HepG2 (cell line): ENCODE measurements around the gene FAM222A. TPM values are rescaled to one million over a fixed set of nuclear protein-coding genes. Genes with fewer than 3 reads are reported as not detected.

Source experiments
- EP300 ChIP-seq, 3 experiments: sonication (generic) in 1 of 3; formaldehyde crosslinking in 1 of 3; IDR thresholded peaks; 2 replicates each; pipeline versions ENCODE4 v1.5.1 to v1.6.1; 2011 to 2020; ENCODE audit warnings: low read depth in 2 of 3, low read length in 2 of 3, borderline replicate concordance in 1 of 3, improper control_type of control experiment in 1 of 3, mild to moderate bottlenecking in 1 of 3, missing genetic modification reagents in 1 of 3, moderate library complexity in 1 of 3
- ETV5 ChIP-seq: IDR thresholded peaks from 2 replicates; pipeline ENCODE4 v1.6.1; 2018; ENCODE audit warnings: missing biosample characterization, missing genetic modification reagents, inconsistent platforms, borderline replicate concordance
- FOXK1 ChIP-seq: sonication (generic); formaldehyde crosslinking; IDR thresholded peaks from 2 replicates; pipeline ENCODE4 v1.4.0; 2020; ENCODE audit warnings: low read depth, missing genetic modification reagents, borderline replicate concordance
- GATA4 ChIP-seq: sonication (generic); IDR thresholded peaks from 2 replicates; pipeline ENCODE4 v1.6.1; 2016; ENCODE audit warnings: antibody characterized with exemption, low read depth, borderline replicate concordance
- KDM5A ChIP-seq: fragments of 200-600 bp; sonication (generic); IDR thresholded peaks from 2 replicates; pipeline ENCODE4 v1.7.0; 2018; ENCODE audit warnings: antibody characterized with exemption, mild to moderate bottlenecking, low read length, borderline replicate concordance
- MED13 ChIP-seq: sonication (generic); formaldehyde crosslinking; IDR thresholded peaks from 2 replicates; pipeline ENCODE4 v1.5.0; 2020; ENCODE audit warnings: missing genetic modification reagents
- MZF1 ChIP-seq: sonication (generic); formaldehyde crosslinking; IDR thresholded peaks from 2 replicates; pipeline ENCODE4 v1.8.1; 2023; ENCODE audit warnings: mild to moderate bottlenecking, missing genetic modification reagents, borderline replicate concordance
- NR2F2 ChIP-seq: IDR thresholded peaks from 2 replicates; pipeline ENCODE4 v1.6.1; 2012; ENCODE audit warnings: low read depth, inconsistent platforms, borderline replicate concordance
- PAF1 ChIP-seq: IDR thresholded peaks from 2 replicates; pipeline ENCODE4 v1.6.1; 2016; ENCODE audit warnings: missing genetic modification reagents, missing compliant biosample characterization
- PHF8 ChIP-seq: sonication (generic); formaldehyde crosslinking; IDR thresholded peaks from 2 replicates; pipeline ENCODE4 v1.5.0; 2020; ENCODE audit warnings: missing genetic modification reagents
- PREB ChIP-seq: sonication (generic); formaldehyde crosslinking; IDR thresholded peaks from 2 replicates; pipeline ENCODE4 v1.4.0; 2020; ENCODE audit warnings: missing genetic modification reagents
- SMC3 ChIP-seq: IDR thresholded peaks from 2 replicates; pipeline ENCODE4 v1.6.1; 2011; ENCODE audit warnings: low read length, improper control_type of control experiment
- SSRP1 ChIP-seq: IDR thresholded peaks from 2 replicates; pipeline ENCODE4 v1.6.1; 2016; ENCODE audit warnings: control low read depth
- TBP ChIP-seq: sonication (generic); formaldehyde crosslinking; IDR thresholded peaks from 2 replicates; pipeline ENCODE4 v1.5.0; 2020; ENCODE audit warnings: missing genetic modification reagents
- TOE1 ChIP-seq: sonication (generic); formaldehyde crosslinking; IDR thresholded peaks from 2 replicates; pipeline ENCODE4 v1.4.0; 2020; ENCODE audit warnings: mild to moderate bottlenecking, missing genetic modification reagents
- U2AF2 ChIP-seq: fragments of 200-400 bp; formaldehyde crosslinking; IDR thresholded peaks from 2 replicates; pipeline ENCODE4 v1.6.1; 2017; ENCODE audit warnings: low read depth, mild to moderate bottlenecking, low read length
- ZBTB21 ChIP-seq: sonication (generic); formaldehyde crosslinking; IDR thresholded peaks from 2 replicates; pipeline ENCODE4 v1.4.0; 2020; ENCODE audit warnings: missing genetic modification reagents
- ZC3H13 ChIP-seq: sonication (generic); formaldehyde crosslinking; IDR thresholded peaks from 2 replicates; pipeline ENCODE4 v1.8.1; 2023; ENCODE audit warnings: mild to moderate bottlenecking, missing genetic modification reagents, moderate library complexity
- ZFX ChIP-seq: sonication (generic); formaldehyde crosslinking; IDR thresholded peaks from 2 replicates; pipeline ENCODE4 v1.4.0; 2020; ENCODE audit warnings: mild to moderate bottlenecking, low read depth, missing genetic modification reagents, moderate library complexity
- ZNF280B ChIP-seq: sonication (generic); formaldehyde crosslinking; IDR thresholded peaks from 2 replicates; pipeline ENCODE4 v1.5.0; 2020; ENCODE audit warnings: missing genetic modification reagents, mild to moderate bottlenecking, borderline replicate concordance
- ZNF331 ChIP-seq: sonication (generic); formaldehyde crosslinking; IDR thresholded peaks from 2 replicates; pipeline ENCODE4 v1.4.0; 2020; ENCODE audit warnings: missing genetic modification reagents
- ZNF354B ChIP-seq: sonication (generic); formaldehyde crosslinking; IDR thresholded peaks from 2 replicates; pipeline ENCODE4 v1.8.0; 2022; ENCODE audit warnings: mild to moderate bottlenecking, missing genetic modification reagents
- ZNF709 ChIP-seq: sonication (generic); formaldehyde crosslinking; IDR thresholded peaks from 2 replicates; pipeline ENCODE4 v1.5.0; 2020; ENCODE audit warnings: mild to moderate bottlenecking, missing genetic modification reagents
- ZSCAN12 ChIP-seq: sonication (generic); formaldehyde crosslinking; IDR thresholded peaks from 2 replicates; pipeline ENCODE4 v1.9.0; 2021; ENCODE audit warnings: mild to moderate bottlenecking, missing genetic modification reagents
- polyA plus RNA-seq, 8 experiments: library from polyadenylated mRNA; depleted of rRNA in 3 of 8; stranded (reverse) in 7 of 8; unstranded in 1 of 8; fragments of >200 nt; fragmentation: Illumina TruSeq in 4 of 8; extraction: Trizol in 4 of 8; gene quantifications; 2 replicates each; pipeline versions ENCODE4 v1.2.1 to v1.2.3, GENCODE V29; 2011 to 2016; ENCODE audit warnings: low read depth in 4 of 8, missing spikeins in 1 of 8, mixed read lengths in 1 of 8; ENCODE audit not compliant: insufficient read depth in 1 of 8
- total RNA-seq, 5 experiments: library from RNA; depleted of rRNA; stranded (reverse); fragments of >200 nt; fragmentation: Illumina TruSeq; extraction: Trizol; gene quantifications; 2 replicates each; pipeline ENCODE4 v1.2.3, GENCODE V29; 2016; ENCODE audit warnings: low read depth in 1 of 5
- TF ChIP-seq, protein P1 (sequence below): sonication (generic); formaldehyde crosslinking; IDR thresholded peaks from 2 replicates; pipeline ENCODE4 v1.5.0; 2020; ENCODE audit warnings: mild to moderate bottlenecking, missing genetic modification reagents
- TF ChIP-seq, protein P2 (sequence below): IDR thresholded peaks from 2 replicates; pipeline ENCODE4 v1.6.1; 2018; ENCODE audit warnings: missing genetic modification reagents

The FAM222A gene
- total and polyA plus RNA-seq, 2 of the 13 experiments (the other 11 are each of a cell fraction or from before 2014, with no cell fraction given) = 2.7 to 9.6 TPM

DNA sequence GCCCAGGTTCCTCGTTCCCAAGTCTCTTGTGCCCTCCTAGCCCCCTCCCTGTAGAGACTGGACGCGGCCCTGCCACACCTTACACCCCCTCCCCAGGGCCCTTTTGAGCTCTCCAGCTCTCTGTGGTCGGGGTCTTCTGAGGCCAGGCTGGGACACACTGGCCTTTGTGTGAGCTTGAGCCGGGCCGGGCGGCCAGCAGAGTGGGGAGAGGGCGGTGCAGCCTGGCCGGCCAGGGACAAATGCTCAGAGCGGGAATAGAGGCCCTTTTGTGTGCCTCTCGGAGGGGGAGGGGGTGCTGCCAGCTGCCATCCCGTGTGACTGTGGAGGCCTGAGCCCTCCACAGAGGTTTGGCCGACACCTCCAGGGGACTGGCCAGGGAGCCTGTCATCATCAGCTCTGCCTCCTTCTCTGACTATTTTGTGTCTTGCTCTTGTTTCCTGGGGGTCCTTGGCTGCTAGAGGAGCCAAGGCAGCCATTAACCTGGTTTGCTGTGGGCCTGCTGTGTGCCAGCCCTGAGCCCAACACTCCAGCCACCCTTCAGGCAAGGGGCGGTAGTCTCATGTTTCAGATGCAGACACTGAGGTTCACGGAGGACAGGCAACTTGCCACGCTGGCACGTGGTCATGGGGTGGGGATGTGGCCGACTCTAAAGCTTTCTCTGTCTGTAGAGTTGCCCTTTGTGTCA is 13.6 kb downstream of the FAM222A start (continued):
- TF ChIP-seq U2AF2 (no peak), SMC3 (no peak; the same call in 1 of the 2 replicates), ZNF280B (CRISPR knock-in tag) (no peak), ZNF354B (CRISPR knock-in tag) (no peak), TBP (CRISPR knock-in tag) (no peak), KDM5A (no peak), SSRP1 (CRISPR knock-in tag) (no peak), ZSCAN12 (CRISPR knock-in tag) (no peak), ZBTB21 (CRISPR knock-in tag) (no peak), NR2F2 (0 out of 2 replicates have a peak, but pooled peaks have one; percentile 24), ZC3H13 (CRISPR knock-in tag) (no peak), GATA4 (no peak), ZNF331 (CRISPR knock-in tag) (no peak; the same call in 1 of the 2 replicates), EP300 (IDR thresholded peaks at IDR 0.05; ENCODE audit: low read depth in 2 of 2, low read length in 2 of 2) (peak; percentile 60 to 72; a peak in 2 of 4 replicates), EP300 (CRISPR knock-in tag; IDR thresholded peaks at IDR 0.05; ENCODE audit: borderline replicate concordance) (peak; percentile 52; the same call in 1 of the 2 replicates), PREB (no peak), MED13 (CRISPR knock-in tag) (peak; percentile 88), ZNF709 (CRISPR knock-in tag) (no peak), TOE1 (CRISPR knock-in tag) (no peak), ETV5 (CRISPR knock-in tag) (peak; percentile 29; the same call in 1 of the 2 replicates), PHF8 (CRISPR knock-in tag) (no peak; the same call in 1 of the 2 replicates), MZF1 (CRISPR knock-in tag) (no peak), ZFX (CRISPR knock-in tag) (peak; percentile 74), PAF1 (CRISPR knock-in tag) (no peak), FOXK1 (CRISPR knock-in tag) (no peak)
- TF ChIP-seq, protein P1, sequence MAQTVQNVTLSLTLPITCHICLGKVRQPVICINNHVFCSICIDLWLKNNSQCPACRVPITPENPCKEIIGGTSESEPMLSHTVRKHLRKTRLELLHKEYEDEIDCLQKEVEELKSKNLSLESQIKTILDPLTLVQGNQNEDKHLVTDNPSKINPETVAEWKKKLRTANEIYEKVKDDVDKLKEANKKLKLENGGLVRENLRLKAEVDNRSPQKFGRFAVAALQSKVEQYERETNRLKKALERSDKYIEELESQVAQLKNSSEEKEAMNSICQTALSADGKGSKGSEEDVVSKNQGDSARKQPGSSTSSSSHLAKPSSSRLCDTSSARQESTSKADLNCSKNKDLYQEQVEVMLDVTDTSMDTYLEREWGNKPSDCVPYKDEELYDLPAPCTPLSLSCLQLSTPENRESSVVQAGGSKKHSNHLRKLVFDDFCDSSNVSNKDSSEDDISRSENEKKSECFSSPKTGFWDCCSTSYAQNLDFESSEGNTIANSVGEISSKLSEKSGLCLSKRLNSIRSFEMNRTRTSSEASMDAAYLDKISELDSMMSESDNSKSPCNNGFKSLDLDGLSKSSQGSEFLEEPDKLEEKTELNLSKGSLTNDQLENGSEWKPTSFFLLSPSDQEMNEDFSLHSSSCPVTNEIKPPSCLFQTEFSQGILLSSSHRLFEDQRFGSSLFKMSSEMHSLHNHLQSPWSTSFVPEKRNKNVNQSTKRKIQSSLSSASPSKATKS = no peak
- TF ChIP-seq, protein P2, sequence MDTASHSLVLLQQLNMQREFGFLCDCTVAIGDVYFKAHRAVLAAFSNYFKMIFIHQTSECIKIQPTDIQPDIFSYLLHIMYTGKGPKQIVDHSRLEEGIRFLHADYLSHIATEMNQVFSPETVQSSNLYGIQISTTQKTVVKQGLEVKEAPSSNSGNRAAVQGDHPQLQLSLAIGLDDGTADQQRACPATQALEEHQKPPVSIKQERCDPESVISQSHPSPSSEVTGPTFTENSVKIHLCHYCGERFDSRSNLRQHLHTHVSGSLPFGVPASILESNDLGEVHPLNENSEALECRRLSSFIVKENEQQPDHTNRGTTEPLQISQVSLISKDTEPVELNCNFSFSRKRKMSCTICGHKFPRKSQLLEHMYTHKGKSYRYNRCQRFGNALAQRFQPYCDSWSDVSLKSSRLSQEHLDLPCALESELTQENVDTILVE (CRISPR knock-in tag) = no peak
